OCI-M1 (cell line): ENCODE results near the gene LGALS14.

Experiments used
- DNase-seq: peaks from one replicate; lab custom pipeline; 2025; lab: John Stamatoyannopoulos, UW

LGALS14 gene

DNA sequence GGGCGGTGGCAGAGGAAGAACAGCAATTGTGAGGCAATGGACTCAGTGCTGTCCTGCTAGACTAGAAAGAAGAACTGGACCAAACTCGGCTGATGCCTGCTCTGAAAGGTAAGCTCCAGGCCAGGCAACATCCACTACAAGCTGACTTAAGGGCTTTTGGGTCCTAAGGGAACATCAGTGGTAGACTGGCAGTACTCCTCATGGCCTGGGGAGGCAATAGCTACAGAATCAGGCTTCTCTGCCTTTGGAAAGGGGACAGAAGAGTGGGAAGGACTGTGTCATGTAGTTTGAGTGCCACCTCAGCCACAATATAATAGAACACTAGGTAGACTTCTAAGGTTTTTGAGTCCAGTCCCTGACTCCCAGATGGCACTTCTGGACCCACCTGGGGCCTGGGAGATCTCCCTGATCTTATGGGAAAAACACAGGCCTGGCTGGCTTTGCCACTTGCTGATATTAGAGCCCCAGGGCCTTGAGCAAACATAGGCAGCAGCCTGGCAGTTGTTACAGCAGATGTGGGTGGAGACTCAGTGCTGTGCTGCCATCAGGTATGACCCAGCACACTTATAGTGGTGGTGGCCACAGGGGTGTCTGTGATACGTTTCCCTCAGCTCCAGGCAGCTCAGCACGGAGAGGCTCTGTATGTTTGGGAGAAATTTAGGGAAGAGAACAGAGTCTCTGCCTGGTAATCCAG lies 42.7 kb downstream of the LGALS14 start:
- DNase-seq, result no peak

DNA sequence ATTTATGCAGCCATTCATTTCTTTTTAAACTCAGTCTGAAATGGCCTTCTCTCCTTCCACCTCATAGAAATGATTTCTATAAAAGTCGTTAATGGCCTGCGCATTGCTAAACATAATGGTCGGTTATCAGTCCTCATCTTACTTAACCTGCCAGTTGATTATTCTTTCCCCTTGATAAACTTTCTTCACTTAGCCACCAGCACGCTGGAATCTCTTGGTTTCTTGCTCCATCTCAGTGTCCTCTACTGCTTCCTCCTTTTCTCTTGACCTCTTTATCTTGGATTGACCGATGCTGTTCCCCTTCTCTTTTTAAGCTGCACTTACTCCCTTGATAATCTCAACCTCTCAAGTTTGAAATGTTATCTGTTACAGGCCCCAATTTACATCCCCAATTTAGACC lies 45.7 kb downstream of the LGALS14 start:
- DNase-seq, result peak; percentile 46

DNA sequence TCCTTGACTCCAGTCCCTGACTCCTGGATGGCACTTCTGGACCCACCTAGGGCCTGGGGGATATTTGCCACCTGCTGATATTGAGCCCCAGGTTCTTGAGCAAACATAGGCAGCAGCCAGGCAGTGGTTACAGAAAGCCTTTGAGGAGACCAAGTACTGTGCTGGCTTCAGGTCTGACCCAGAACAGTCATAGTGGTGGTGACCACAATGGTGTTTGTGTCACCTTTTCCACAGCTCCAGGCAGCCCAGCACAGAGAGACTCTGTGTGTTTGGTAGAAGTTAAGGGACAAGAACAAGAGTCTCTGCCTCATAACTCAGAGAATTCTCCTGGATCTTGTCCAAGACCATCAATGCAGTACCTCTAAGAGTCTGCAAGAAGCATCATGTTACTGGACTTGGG lies 48.1 kb downstream of the LGALS14 start:
- no peak for DNase-seq

DNA sequence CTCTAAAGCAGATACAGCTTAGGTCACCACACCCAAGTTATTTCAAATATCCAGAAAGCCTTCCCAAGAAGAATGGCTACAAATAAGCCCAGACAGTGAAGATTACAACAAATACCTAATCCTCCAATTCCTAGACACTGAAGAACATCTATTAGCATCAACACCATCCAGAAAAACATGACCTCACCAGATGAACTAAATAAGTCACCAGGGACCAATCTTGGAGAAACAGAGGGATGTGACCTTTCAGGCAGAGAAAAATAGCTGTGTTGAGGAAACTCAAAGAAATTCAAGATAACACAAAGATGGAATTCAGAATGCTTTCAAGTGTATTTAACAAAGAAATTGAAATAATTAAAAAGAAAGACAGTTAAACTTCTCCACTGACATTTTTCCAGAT lies 48.5 kb downstream of the LGALS14 start:
- DNase-seq, result no peak

DNA sequence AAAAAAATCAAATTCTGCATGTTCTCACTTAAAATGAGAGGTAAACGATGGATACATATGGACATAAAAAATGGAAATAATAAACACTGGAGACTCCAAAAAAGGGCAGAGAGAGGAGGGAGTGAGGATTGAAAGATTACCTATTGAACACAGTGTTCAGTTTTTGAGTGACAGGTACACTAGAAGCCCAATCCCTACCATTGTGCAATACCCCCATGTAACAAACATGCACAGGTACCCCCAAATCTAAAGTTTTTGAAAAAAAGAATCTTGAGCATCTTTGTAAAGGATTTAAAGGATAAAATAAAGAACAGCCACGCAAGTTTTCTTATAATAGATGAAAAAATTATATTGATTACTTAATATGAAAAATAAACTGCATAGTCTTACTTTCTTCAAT lies 50.3 kb downstream of the LGALS14 start:
- no peak for DNase-seq

DNA sequence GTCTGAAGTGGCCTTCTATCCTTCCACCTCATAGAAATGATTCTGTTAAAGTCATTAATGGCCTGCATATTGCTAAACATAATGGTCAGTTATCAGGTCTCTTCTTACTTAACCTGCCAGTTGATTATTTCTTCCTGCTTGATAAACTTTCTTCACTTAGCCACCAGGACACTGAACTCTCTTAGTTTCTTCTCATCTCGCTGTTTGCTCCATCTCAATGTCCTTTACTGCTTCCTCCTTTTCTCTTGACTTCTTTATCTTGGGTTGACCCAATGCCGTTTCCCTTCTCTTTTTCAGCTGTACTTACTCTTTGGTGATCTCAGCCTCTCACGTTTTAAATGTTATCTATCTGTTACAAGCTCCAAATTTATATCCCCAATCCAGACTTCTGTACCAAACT lies 50.7 kb downstream of the LGALS14 start:
- DNase-seq, result peak; percentile 51
